DMS153 (cell line): ENCODE data around the gene CD24.

Experiments used
- DNase-seq: peaks from one replicate; lab custom pipeline; 2025; lab: John Stamatoyannopoulos, UW

The CD24 gene

GRCh38 chr6:106967936-106968555, 6.5 kb downstream of the CD24 start:
- DNase-seq = no peak

DNA sequence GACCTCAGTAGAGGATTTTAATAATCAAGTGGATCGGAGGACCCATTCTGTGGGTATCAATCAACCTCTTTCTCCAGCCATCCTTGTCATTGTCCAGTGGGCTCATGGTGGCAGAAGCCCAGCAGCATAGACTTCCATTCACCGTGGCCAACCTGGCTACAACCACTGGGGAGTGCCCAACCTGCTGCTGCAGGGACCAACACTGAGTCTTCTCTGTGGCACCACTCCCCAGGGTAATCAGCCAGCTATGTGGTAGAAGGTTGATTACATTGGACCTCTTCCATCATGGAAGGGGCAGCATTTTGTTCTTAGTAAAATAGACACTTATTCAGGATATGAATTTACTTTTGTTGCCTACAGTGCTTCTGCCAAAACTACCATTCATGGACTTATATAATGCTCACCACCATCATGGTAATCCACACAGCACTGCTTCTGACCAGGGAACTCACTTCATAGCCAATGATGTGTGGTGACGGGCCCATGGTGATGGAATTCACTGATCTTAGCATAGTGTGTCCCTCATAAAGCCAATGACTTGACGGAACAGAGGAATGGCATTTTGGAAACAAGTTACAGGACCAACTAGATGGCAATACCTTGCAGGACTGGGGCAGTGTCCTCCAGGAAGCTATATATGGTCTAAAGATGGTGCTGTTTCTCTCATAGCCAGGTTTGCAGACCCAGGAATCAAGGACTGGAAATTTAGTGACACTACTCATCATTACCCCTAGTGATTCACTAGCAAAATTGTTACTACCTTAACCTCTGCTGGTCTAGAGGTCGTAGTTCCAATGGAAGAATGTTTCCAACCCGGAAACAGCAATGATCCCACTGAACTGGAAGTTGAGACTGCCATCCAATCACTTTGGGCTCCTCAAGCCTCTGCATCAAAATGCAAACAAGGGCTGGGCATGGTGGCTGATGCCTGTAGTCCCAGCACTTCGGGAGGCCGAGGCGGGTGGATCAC, 7.6 kb downstream of the CD24 start:
- DNase-seq = peak; percentile 45

- DNase-seq = no peak
These were observed 8.3 kb downstream of the CD24 start for GRCh38 chr6:106966229-106966628.

GRCh38 chr6:106964954-106965353, 9.6 kb downstream of the CD24 start:
- DNase-seq = no peak

DNA sequence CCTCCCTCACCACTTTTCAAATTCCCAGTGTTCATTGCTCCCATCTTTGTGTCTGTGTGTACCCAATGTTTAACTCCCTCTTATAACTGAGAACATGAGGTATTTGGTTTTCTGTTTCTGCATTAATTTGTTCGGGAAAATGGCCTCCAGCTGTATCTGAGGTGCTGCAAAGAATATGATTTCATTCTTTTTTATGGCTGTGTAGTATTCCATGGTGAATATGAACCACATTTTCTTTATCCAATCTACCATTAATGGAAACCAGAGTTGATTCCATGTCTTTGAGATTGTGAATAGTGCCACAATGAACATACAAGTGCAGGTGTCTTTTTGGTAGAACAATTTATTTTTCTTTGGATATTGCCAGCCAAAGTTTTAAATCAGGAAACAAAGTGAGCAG, 10.4 kb downstream of the CD24 start:
- DNase-seq = no peak

DNA sequence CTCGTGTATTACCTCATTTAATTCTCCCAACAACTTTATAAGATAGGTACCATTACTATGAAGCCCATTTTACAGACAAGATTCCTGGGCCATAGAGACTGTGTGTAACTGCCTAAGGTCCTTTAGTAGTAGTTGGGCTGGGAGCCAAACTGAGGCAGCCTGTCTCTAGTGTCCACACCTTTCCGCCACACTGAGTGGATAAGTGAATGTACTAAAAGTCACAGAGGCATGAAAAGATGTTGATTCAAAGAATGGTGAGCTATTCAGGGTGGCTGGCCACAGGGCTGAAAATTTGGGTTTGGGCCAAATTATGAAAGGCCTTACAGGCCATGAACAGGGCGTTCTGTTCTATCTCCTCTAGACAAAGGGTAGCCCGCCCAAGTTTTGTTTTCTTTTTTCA, 11.0 kb downstream of the CD24 start:
- DNase-seq = no peak

DNA sequence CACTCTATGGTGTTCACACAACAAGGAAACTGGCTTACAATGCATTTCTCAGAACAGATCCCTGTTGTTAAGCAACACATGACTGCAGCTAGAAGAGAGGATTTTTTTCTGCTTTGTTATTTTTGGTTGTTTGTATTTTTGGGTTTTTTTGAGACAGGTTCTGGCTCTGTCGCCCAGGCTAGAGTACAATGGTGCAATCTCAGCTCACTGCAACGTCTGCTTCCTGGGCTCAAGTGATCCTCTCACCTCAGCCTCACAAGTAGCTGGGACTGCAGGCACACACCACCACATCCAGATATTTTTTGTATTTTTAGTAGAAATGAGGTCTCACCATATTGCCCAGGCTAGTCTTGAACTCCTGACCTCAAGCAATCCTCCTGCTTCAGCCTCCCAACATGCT, 12.7 kb downstream of the CD24 start:
- DNase-seq = no peak

DNA sequence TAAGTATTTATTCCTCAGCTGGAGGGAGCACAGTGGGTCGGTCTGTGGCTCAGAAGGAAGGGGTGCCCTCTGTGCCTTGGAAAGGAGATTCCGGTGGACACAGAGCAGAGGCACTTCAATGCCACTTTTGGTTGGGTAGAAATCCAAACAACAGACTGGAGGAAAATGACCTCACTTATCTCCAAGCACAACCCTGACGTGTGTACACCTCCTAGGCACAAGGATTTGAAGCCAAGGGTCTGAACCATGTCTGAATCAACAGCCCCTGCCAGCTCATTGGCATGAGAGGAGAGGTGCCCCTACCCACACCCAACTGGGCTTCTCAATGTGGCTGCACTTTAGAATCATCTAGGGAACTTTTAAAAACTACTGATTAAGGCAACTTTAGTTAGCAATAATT, 13.4 kb downstream of the CD24 start:
- DNase-seq = no peak

DNA sequence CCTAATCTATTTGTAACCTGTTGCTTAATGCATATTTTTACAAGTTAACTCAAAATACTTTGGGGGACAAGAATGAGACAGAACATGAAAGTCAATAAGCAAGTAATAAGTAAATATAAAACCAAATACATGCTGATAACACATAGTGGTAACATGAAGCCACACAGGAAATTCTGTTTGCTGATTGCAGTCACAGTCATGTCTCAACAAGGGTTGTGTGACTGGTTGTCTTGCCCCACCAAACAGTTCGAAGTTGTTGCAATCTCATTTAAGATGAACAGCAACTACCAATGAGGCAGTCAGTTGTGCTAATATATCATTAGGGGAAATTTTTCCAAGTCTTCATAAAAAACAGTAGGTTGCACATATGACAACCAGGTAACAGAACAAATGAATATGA, 14.5 kb downstream of the CD24 start:
- DNase-seq = no peak

DNA sequence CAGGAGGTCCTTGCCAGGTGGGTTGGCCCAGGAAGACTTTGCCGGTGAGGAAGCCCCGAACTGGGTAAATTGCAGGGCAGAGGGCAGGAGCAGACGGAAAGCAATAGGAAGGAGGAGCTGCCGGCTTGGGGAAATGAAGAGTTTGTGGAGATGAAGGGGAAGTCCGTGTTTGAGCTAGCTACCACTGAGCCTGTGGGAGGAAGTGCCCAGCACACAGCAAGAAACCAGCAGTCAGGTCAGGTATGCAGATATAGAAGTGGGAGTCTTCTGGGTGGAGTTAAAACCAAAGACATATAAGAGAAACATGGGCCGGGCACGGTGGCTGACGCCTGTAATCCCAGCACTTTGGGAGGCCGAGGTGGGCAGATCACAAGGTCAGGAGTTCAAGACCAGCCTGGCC, 34.7 kb downstream of the CD24 start:
- DNase-seq = no peak

DNA sequence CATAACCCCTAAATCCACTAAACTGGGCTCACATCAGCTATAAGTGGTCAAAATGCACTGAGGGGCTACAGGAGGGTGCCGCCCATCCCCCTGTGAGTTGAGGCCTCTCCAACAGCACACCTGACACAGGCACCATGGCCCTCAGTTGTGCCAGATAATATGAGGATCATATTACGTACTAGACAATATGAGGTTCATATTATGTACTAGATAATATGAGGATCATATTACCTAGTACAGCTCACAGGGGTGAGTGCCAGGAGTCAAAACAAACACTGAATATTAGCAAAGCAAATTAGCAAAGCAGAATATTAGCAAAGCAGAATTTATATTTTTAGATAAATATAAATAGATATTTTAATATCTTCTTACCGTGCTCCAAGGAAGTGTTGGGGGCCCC, 35.3 kb downstream of the CD24 start:
- DNase-seq = peak; percentile 71

GRCh38 chr6:106927531-106928398, 46.8 kb downstream of the CD24 start:
- no peak for DNase-seq

DNA sequence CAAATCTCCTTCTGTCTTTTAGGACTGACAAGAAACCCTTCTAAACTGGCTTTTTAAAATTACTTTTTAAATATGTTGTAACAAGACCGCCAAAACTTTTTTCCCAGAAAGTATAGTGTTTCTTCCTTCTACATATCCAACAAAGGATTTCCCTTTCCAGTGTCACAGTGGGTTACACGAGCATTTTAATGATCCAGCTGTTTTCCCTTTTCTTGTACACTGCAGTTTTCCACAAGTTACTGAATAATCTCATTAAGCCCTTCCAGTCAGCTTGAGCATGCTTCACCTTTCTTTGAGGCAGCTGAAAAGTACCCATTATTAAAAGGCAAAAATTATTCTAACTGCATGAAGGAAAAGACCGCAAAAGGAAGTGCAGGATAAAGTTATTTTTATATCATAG, 48.6 kb downstream of the CD24 start:
- DNase-seq = no peak

DNA sequence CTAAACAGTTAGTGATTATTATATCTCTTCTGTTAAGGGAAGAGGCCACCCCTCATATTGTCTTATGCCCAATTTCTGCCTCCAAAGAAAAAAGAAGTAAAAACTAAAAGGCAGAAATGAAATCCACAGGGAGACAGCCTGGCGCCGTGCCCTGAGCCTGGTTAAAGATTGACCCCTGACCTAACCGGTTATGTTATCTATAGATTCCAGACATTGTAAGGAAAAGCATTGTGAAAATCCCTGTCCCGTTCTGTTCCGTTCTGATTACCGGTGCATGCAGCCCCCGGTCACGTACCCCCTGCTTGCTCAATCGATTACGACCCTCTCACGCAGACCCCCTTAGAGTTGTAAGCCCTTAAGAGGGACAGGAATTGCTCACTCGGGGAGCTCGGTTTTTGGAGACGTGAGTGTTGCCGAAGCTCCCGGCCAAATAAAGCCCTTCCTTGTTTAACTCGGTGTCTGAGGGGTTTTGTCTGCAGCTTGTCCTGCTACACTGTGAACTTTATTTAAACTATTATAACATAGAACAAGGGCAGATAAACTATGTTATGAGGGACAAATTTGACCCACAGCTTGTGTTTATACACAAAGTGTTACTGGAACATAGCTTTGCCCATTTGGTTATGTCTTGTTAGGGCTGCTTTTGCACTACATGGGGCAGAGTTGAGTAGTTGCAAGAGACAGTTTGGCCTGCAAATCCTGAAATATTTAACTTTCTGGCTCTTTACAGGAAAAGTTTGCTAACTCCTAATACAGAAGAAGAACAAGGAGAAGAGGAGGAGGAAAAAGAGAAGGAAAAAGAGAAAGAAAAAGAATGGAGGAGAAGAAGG, 49.6 kb downstream of the CD24 start:
- DNase-seq = no peak

DNA sequence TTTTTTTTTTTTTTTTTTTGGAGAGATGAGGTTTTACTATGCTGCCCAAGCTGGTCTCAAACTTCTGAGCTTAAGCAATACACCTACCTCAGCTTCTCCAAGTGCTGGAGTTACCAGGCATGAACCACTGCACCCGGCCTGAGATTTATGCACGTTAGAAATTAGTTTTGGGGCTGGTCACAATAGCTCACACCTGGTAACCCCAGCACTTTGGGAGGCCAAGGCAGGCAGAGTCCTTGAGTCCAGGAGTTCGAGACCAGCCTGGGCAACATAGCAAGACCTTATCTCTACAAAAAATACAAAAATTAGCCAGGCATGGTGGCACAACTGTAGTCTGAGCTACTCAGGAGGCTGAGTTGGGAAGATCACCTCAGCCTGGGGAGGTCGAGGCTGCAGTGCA, 51.9 kb downstream of the CD24 start:
- DNase-seq = no peak
